ENCODE results near the gene HDGFL3.
A peak's percentile ranks its signal among the peaks of the same experiment; 100 is the strongest.

GRCh38 chr15:83207660-83208366 is at the start of gene HDGFL3:
- no peak for TF ChIP-seq EP300 (IDR thresholded peaks at IDR 0.05)
- TF ChIP-seq POLR2AphosphoS5 (IDR thresholded peaks at IDR 0.05) = peak in 1 of 2 donors; percentile 6
